GM12865 (cell line): ENCODE measurements around the gene LHFPL6.

ENCODE experiments used
- DNase-seq: peaks from one replicate; pipeline ENCODE4 v3.0.0; 2010; ENCODE audit warnings: low read depth
- H3K4me3 ChIP-seq: 2 replicates; pipeline ENCODE4 v1.5.1; 2011; ENCODE audit warnings: mild to moderate bottlenecking, low read depth, low read length, control low read depth
- TF ChIP-seq, protein P1 (sequence below): IDR thresholded peaks from 2 replicates; pipeline ENCODE4 v1.5.1; 2011; ENCODE audit warnings: low read length, control low read depth, low read depth, inconsistent platforms; ENCODE audit not compliant: insufficient read depth; ENCODE audit errors: missing control alignments

Gene LHFPL6

DNA sequence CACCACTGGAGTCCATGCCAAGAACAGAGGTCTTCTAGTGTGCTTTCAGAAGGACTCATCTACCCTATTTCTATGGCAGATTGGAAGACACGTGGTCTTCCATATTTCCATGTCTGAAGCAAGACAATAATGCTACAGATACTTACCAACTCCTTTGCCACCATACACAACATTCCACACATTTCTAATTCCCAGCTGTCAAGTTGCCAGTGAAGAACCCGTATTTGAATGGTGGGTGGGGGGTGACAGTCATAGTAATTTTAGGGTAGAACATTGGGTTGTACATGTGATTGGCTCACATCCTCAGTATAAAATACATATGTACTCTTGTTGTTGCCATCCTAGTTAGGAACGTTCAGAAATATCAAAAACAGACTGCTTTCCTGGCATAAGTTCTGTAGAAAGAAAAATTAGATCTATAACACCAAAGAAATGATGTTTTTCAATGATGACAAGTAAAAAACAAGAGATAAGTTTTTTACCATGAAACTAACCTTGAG is 69.3 kb downstream of the LHFPL6 start:
- no peak for DNase-seq
- H3K4me3 ChIP-seq = no peak overlapping the region

DNA sequence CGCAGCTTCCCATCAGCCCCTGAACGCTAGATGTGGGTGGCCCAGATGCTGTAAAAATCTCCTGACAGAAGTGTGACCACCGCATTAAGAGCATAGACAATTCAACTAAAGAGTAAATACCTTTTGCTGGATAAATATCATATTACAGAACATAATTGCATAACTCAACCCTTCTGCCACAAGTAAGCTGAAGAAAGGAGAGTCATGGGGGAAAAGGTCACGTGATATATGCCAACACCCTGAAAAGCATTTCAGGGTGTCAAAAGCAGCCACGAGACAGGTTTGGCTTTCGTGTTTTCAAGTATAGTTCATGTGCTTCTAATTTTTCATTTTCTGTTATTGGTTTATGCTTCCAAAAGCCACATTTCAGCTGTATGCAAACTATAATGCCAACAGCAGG is 71.3 kb downstream of the LHFPL6 start:
- DNase-seq = no peak
- no peak overlapping the region for H3K4me3 ChIP-seq
- TF ChIP-seq, protein P1, sequence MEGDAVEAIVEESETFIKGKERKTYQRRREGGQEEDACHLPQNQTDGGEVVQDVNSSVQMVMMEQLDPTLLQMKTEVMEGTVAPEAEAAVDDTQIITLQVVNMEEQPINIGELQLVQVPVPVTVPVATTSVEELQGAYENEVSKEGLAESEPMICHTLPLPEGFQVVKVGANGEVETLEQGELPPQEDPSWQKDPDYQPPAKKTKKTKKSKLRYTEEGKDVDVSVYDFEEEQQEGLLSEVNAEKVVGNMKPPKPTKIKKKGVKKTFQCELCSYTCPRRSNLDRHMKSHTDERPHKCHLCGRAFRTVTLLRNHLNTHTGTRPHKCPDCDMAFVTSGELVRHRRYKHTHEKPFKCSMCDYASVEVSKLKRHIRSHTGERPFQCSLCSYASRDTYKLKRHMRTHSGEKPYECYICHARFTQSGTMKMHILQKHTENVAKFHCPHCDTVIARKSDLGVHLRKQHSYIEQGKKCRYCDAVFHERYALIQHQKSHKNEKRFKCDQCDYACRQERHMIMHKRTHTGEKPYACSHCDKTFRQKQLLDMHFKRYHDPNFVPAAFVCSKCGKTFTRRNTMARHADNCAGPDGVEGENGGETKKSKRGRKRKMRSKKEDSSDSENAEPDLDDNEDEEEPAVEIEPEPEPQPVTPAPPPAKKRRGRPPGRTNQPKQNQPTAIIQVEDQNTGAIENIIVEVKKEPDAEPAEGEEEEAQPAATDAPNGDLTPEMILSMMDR = no peak

More for the DNA sequence above, 69.3 kb downstream of the LHFPL6 start:
- TF ChIP-seq, protein P1 = no peak

DNA sequence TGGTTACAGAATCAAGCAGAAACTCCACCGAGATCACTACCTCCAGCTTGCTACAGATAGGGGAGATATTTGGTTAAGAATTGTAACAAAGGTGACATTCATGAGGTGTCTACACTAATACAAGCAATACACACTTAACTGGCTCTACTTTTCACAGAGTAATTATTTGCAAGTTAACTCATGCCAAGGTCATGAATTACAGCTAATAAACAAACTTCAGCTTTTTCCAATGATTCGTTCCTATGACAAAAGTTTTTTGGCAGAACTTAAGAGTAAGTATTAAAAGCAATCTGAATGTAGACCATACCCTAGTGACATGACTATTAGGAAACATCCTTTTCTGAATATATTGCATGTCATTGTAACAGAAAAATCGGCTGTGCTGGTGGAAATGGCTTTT is 72.1 kb downstream of the LHFPL6 start:
- no peak overlapping the region for H3K4me3 ChIP-seq
- no peak for DNase-seq
- TF ChIP-seq, protein P1 = no peak

DNA sequence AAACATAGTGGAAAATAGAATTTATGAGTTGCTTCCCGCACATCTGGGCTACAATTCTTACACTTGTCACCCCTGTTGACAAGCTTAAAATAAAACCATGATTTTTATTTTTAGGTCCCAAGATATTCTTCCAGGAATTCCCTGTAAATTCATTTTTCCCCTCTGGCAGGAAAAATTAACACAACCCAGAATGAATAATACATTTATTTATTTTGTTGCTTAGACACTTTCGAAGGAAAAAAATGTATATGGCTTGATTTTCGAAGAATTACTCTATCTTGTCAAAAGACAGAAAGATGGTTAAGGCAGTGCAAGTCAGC is 74.4 kb downstream of the LHFPL6 start:
- TF ChIP-seq, protein P1 = no peak
- no peak overlapping the region for H3K4me3 ChIP-seq
- no peak for DNase-seq

DNA sequence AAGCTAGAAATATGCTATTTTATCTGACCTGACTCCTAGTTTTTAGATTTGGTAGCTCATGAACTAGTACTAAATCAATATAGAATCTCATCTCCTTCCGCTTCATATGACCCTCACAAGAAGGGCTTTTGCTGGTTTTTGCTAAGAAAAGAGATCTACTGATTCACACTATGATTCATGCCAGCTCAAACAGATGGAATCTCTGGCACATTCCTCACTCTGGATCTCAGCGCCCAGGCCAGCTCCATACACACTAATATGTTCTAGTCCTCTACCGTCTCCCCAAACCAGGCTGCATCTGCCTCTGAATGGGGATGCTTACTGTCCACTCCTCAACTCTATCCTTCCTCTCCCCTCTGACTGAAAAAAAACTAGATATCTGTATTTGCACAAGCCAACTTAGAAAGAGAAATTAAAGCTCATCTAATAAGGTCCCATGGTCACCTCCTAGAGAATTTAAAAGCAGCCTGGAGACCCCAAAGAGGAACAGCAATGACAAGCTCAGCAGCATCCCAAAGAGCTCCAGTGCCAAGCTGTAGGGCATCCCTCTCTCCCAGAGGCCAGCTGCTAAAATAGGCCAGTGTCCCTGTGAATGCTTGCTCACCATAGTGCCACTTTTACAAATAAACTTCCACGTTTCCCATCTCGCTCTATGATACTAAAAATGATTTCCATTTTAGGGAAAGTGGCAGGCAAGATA is 74.9 kb downstream of the LHFPL6 start:
- no peak overlapping the region for H3K4me3 ChIP-seq
- no peak for DNase-seq
- TF ChIP-seq, protein P1 = no peak

DNA sequence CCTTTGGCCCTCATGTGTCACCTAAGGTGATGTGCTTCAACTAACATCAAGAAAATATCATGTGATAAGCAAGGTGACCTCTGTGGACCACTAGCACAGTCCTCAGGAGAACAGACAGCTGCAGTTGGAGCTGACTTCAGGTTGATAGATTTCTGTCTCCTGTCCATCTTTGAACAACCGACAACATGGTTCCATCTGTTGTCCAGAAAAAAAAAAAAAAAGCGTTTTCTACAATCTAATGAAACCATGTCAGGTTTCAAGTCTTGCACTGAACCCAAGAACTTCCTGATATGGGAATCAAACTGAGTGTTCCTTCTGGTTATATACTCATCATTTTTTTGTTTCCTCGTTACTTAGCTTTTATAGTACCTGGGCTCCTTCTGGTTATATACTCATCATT is 75.7 kb downstream of the LHFPL6 start:
- DNase-seq = no peak
- TF ChIP-seq, protein P1 = no peak
- no peak overlapping the region for H3K4me3 ChIP-seq

DNA sequence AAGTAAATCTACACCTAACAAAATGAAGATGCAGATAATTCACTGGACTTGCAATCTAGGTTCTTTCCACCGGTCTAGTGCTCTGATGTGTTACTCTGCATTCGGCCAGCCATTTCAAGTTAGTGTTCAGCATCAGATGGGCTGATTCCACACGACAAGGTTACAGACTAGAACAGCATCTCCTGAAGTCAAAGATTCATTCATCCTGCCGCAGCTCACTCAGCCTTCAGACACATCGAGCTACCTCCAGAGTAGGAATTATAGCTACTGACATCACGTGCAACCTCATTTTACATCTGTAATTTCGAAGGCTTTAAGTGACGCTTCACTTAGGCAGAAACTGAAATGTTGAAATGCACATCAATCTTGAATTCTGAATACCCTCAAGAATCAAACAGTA is 76.5 kb downstream of the LHFPL6 start:
- TF ChIP-seq, protein P1 = no peak
- no peak overlapping the region for H3K4me3 ChIP-seq
- DNase-seq = no peak
